GM10266 (cell line): Measurements from ENCODE around the gene SPTAN1.

Source experiments
- DNase-seq: peaks from one replicate; pipeline ENCODE4 v3.0.0; 2012; ENCODE audit errors: extremely low spot score
- TF ChIP-seq, protein P1 (sequence below): IDR thresholded peaks from 2 replicates; pipeline ENCODE4 v1.5.1; 2012; ENCODE audit warnings: mild to moderate bottlenecking, low read depth; ENCODE audit not compliant: control insufficient read depth, insufficient read depth; ENCODE audit errors: missing control alignments

The SPTAN1 gene

DNA sequence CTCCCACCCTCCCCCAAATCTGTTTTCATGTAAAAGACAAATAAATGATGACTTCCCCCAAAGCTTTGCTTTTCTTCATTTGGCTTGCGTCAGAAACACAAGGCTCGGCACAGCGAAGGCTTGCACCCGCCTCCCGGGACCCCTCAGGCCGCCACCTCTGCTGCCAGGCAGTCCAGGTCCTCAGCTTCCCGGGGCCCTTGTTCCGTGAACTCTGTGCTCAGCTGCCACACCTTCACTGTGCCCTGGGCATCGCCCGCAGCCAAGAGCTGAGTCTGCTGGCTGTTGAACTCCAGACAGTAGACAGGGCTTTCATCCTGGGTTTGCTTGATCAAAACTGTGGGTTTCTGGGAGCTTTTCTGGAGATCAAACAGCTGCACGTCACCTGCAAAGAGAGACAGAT lies 81.2 kb downstream of the SPTAN1 start:
- no peak for DNase-seq
- TF ChIP-seq, protein P1, sequence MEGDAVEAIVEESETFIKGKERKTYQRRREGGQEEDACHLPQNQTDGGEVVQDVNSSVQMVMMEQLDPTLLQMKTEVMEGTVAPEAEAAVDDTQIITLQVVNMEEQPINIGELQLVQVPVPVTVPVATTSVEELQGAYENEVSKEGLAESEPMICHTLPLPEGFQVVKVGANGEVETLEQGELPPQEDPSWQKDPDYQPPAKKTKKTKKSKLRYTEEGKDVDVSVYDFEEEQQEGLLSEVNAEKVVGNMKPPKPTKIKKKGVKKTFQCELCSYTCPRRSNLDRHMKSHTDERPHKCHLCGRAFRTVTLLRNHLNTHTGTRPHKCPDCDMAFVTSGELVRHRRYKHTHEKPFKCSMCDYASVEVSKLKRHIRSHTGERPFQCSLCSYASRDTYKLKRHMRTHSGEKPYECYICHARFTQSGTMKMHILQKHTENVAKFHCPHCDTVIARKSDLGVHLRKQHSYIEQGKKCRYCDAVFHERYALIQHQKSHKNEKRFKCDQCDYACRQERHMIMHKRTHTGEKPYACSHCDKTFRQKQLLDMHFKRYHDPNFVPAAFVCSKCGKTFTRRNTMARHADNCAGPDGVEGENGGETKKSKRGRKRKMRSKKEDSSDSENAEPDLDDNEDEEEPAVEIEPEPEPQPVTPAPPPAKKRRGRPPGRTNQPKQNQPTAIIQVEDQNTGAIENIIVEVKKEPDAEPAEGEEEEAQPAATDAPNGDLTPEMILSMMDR: no peak

DNA sequence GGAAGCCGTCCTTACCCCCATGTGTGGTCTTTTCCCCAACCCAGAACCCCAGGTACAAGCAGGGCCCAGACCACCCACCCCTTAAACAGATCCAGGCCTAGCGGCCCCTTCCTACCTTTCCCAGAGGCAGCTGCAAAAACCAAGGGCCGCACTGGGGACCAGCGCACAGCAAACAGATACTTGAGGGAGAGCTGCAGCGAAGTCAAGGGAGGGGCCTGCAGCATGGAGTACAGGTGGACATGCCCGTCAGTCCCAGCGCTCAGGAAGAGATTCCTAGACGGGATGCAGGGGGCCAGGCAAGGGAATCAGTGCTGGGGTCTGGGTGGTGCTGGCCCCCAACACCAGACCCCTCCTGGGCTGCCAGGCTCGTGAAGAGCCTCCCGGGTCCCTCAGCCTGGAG lies 81.7 kb downstream of the SPTAN1 start:
- TF ChIP-seq, protein P1: no peak
- DNase-seq: no peak

DNA sequence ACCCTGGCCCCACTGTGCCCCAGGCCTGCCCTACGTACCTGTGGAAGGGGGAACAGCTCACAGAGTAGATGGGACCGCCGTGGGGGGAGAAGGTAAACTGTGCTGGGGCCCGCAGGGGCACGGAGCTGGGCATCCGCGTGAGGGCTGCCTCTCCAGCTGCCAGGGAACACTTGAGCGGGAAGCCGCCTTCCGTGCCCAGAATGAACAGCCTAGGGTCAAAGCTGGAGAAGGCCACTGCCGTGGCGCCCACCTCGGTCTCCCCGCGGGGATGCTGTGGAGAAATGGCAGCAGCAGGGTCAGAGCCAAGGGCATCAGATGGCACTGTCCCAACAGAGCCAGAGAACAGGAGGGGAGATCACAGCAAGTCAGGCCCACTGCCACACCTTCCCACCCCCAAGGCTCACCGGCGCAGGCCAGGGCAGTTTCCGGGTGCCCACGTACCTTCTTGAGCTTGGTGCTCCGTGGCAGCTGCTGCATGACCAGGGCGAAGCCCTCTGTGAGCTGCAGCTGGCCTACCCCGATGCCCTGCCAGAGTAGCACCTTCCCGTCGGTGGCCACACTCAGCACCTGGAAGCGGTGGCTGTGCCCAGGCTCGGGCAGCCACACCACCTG lies 82.4 kb downstream of the SPTAN1 start:
- TF ChIP-seq, protein P1: no peak
- no peak for DNase-seq

DNA sequence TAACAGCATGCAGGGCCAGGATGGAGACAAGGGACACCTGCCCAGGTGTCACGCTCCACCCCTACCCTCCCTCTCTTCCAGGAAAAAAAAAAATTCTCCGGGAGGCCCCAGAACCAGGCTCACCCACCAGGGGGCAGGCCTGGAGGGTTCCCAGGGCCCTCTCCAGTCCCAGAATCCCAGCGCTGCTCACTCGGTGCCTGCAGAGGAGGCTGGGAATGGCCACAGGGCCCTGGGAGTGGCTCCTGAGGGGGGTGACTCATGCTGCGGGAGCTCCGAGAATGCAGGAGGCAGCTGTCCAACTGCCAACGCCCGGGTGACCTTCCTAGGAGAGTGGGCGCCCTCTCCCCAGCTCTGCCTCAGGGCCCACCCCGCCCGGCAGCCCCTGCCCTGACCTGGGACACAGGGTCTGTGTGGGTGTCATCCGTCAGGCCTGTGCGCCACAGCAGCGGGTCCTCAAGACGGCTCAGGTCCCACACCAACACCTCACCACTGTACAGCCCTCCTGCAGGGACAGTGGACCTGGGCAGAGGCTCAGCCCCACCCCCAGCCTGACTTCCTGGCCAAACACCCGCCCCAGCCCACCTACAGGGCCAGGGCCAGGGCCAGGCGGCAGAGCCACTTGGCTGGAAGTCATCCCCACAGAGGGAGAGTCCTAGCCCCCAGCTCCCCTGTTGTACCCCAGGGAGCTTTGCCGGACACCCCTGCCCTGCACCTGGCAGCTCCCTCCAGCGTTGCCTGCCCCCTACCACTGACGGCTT lies 83.1 kb downstream of the SPTAN1 start:
- TF ChIP-seq, protein P1: no peak
- DNase-seq: no peak

DNA sequence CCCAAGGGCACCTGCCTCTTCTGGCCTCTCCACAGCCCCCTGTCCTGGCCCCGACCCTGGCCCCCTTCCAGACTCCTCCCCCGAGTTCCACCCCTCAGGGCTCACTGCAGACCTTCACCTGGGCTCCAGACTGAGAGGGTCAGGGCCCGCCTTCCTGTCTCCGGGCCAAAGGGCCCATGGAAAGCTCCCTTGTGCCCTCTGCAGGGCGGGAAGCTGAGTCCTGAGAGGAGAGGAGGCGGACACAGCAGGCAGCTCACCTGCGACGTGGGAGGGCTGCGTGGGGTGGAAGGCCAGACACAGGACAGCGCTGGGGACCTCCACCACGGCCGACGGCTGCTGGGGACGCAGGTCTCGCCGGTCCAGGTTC lies 83.6 kb downstream of the SPTAN1 start:
- DNase-seq: no peak
- TF ChIP-seq, protein P1: no peak

DNA sequence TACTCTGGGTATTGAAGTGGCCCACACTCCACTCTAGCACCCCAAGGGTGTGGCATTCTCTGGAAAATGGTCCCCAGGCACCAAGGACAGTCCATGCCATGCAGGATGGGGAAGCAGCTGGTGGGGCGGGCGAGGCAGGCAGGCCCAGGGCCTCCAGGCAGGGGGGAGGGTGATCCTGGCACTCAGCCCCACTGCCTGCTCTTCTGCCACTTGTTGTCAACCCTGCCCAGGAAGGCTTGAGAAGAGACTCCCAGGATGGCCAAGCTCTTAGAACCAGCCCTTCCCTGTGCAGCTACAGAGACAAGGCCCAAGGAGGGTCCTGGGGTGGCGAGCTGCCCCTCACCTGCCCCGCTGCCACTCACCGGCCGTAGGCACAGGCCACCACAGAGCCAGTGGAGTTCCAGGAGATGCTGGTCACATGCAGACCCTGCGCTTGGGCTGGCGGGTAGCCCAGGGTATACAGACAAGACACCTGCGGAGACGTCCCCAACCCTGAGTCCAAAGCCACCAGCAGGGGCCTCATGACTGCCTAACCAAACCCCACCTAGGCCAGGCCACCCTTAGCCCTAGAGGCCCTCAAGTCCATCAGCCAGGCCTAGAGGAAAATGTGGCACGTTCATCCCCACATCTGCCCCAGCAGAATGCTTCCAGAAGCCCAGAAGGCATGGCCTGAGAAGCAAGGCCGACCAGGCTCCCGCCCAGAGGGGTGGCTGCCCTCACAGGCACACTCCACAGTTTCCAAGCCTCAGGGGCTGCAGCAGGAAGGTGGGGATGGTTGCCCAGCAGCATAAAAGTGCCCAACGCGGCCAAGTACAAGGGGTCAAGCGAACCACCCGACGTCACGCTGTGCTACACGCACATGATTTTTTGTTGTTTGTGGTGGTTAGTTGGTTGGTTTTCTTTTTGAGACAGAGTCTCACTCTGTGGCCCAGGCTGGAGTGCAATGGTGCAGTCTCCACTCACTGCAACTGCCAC lies 84.5 kb downstream of the SPTAN1 start:
- TF ChIP-seq, protein P1: no peak
- no peak for DNase-seq
